ENCODE data around the gene ZNF438. TPM values are rescaled to one million over a fixed set of nuclear protein-coding genes. Genes with fewer than 3 reads are reported as not detected.

The ZNF438 gene
- total RNA-seq, 1 experiment from 2014 or later, result 2.0 TPM

GRCh38 chr10:30935078-30935477 lies 96.6 kb downstream of the ZNF438 start:
- DNase-seq (ENCODE audit: low read depth, low spot score), result no peak
- H3K4me1 ChIP-seq (ENCODE audit: control insufficient read depth, insufficient read depth, low read length), result no peaks in the 10 kb centered on the region
- ChIA-PET CTCF (no interaction called here), POLR2A (no interaction called here)
- in situ Hi-C loops (cut with HindIII; ENCODE audit: low pct_unique_long_range_greater_than_20kb, low sequenced_read_pairs), result no loop called here
- H3K27ac ChIP-seq (ENCODE audit: low read length), result no peak overlapping the region
- no peaks in the 10 kb centered on the region; the same call in 1 of the 2 replicates for H3K9me3 ChIP-seq (ENCODE audit: control insufficient read depth, insufficient read depth, low read depth, low read length)
- no TSS peak for BruUV-seq (replicated peaks)
- no peaks in the 10 kb centered on the region for H3K27me3 ChIP-seq (ENCODE audit: control insufficient read depth, insufficient read depth, low read length)
- intact Hi-C loops (cut with micrococcal nuclease; ENCODE audit: unreplicated experiment), result no loop called here
- H3K4me3 ChIP-seq (ENCODE audit: low read depth in 2 of 2, low read length in 2 of 2), result no peak overlapping the region
- no peaks in the 10 kb centered on the region for H3K36me3 ChIP-seq (ENCODE audit: control insufficient read depth, insufficient read depth, low read length)
- no peak for TF ChIP-seq TCF7L2 (IDR thresholded peaks at IDR 0.05; ENCODE audit: low read depth, low read length)
- no peak for TF ChIP-seq REST (IDR thresholded peaks at IDR 0.05; ENCODE audit: insufficient read depth in 1 of 2, low read depth in 2 of 2, low read length in 1 of 2)
- no peak for TF ChIP-seq CTCF (IDR thresholded peaks at IDR 0.05)
- TF ChIP-seq SIN3A (IDR thresholded peaks at IDR 0.05; ENCODE audit: borderline replicate concordance, insufficient read depth, low read depth, low read length), result no peak
- TF ChIP-seq POLR2AphosphoS5 (IDR thresholded peaks at IDR 0.05; ENCODE audit: low read depth, low read length), result no peak
- ATAC-seq, result no peak

- ATAC-seq, result no peak
These were observed 100.6 kb downstream of the ZNF438 start for GRCh38 chr10:30931094-30931493.

More at GRCh38 chr10:30931094-30931493, 100.6 kb downstream of the ZNF438 start:
- Histone ChIP-seq H3K9me3 (ENCODE audit: control insufficient read depth, insufficient read depth, low read depth, low read length) (no peaks in the 10 kb centered on the region; the same call in 1 of the 2 replicates), H3K27me3 (ENCODE audit: control insufficient read depth, insufficient read depth, low read length) (no peaks in the 10 kb centered on the region), H3K36me3 (ENCODE audit: control insufficient read depth, insufficient read depth, low read length) (no peaks in the 10 kb centered on the region), H3K27ac (ENCODE audit: low read length) (no peak overlapping the region), H3K4me1 (ENCODE audit: control insufficient read depth, insufficient read depth, low read length) (no peaks in the 10 kb centered on the region), H3K4me3 (ENCODE audit: low read depth in 2 of 2, low read length in 2 of 2) (no peak overlapping the region)
- in situ Hi-C loops (cut with HindIII; ENCODE audit: low pct_unique_long_range_greater_than_20kb, low sequenced_read_pairs), result no loop called here
- DNase-seq (ENCODE audit: low read depth, low spot score), result no peak
- intact Hi-C loops (cut with micrococcal nuclease; ENCODE audit: unreplicated experiment), result no loop called here
- no peak for TF ChIP-seq POLR2AphosphoS5 (IDR thresholded peaks at IDR 0.05; ENCODE audit: low read depth, low read length)
- TF ChIP-seq REST (IDR thresholded peaks at IDR 0.05; ENCODE audit: insufficient read depth in 1 of 2, low read depth in 2 of 2, low read length in 1 of 2), result no peak
- TF ChIP-seq CTCF (IDR thresholded peaks at IDR 0.05), result no peak
- no peak for TF ChIP-seq TCF7L2 (IDR thresholded peaks at IDR 0.05; ENCODE audit: low read depth, low read length)
- TF ChIP-seq SIN3A (IDR thresholded peaks at IDR 0.05; ENCODE audit: borderline replicate concordance, insufficient read depth, low read depth, low read length), result no peak
- CTCF ChIA-PET, result no interaction called here
- POLR2A ChIA-PET, result no interaction called here
- BruUV-seq (replicated peaks), result no TSS peak

Measured in Panc1 (cell line).